Adipocyte (in vitro differentiated cells): ENCODE data around the gene MCC.

ENCODE experiments used
- DNase-seq: peaks from one replicate; pipeline ENCODE4 v3.0.0-alpha.2; 2015; ENCODE audit warnings: low read depth
- H3K27me3 ChIP-seq: replicated peaks from 2 replicates; pipeline ENCODE4 v1.7.0; 2013; ENCODE audit warnings: mild to moderate bottlenecking, low read length, moderate library complexity; ENCODE audit not compliant: control insufficient read depth, insufficient read depth
- H3K36me3 ChIP-seq: 2 replicates; pipeline ENCODE4 v1.7.0; 2013; ENCODE audit warnings: low read length, mild to moderate bottlenecking, moderate library complexity; ENCODE audit not compliant: control insufficient read depth, insufficient read depth, severe bottlenecking
- H3K4me1 ChIP-seq: 2 replicates; pipeline ENCODE4 v1.7.0; 2013; ENCODE audit warnings: mild to moderate bottlenecking, low read length, moderate library complexity; ENCODE audit not compliant: control insufficient read depth, insufficient read depth
- H3K4me3 ChIP-seq: 2 replicates; pipeline ENCODE4 v1.7.0; 2013; ENCODE audit warnings: mild to moderate bottlenecking, low read length, moderate library complexity
- H3K9ac ChIP-seq: 2 replicates; pipeline ENCODE4 v1.7.0; 2013; ENCODE audit warnings: mild to moderate bottlenecking, low read length, moderate library complexity
- H3K9me3 ChIP-seq: 2 replicates; pipeline ENCODE4 v1.7.0; 2013; ENCODE audit warnings: mild to moderate bottlenecking, low read length, moderate library complexity; ENCODE audit not compliant: control insufficient read depth

MCC gene

GRCh38 chr5:113034182-113034773, 454.0 kb downstream of the MCC start:
- no peaks in the 10 kb centered on the region for H3K9me3 ChIP-seq
- no peak overlapping the region for H3K4me3 ChIP-seq
- H3K9ac ChIP-seq: no peak overlapping the region
- peaks cover 39% of the 10 kb centered on the region for H3K4me1 ChIP-seq
- DNase-seq: peak; percentile 12
- no peaks in the 10 kb centered on the region for H3K27me3 ChIP-seq
- H3K36me3 ChIP-seq: peaks cover 17% of the 10 kb centered on the region

- Histone ChIP-seq H3K9ac (no peak overlapping the region), H3K4me3 (no peak overlapping the region), H3K4me1 (peaks cover 43% of the 10 kb centered on the region), H3K27me3 (no peaks in the 10 kb centered on the region), H3K9me3 (no peaks in the 10 kb centered on the region), H3K36me3 (peaks cover 26% of the 10 kb centered on the region)
- no peak for DNase-seq
Observed at GRCh38 chr5:113031557-113031956, 456.7 kb downstream of the MCC start.

- Histone ChIP-seq H3K9me3 (no peaks in the 10 kb centered on the region), H3K4me1 (peaks cover 43% of the 10 kb centered on the region), H3K9ac (no peak overlapping the region), H3K4me3 (no peak overlapping the region), H3K36me3 (peaks cover 26% of the 10 kb centered on the region), H3K27me3 (no peaks in the 10 kb centered on the region)
- no peak for DNase-seq
Observed at GRCh38 chr5:113031104-113031503, 457.1 kb downstream of the MCC start.

- Histone ChIP-seq H3K36me3 (peaks cover 32% of the 10 kb centered on the region), H3K4me1 (peaks cover 40% of the 10 kb centered on the region), H3K9ac (no peak overlapping the region), H3K4me3 (no peak overlapping the region), H3K9me3 (no peaks in the 10 kb centered on the region), H3K27me3 (no peaks in the 10 kb centered on the region)
- no peak for DNase-seq
Observed at GRCh38 chr5:113029614-113030013, 458.6 kb downstream of the MCC start.

GRCh38 chr5:113027431-113027830, 460.8 kb downstream of the MCC start:
- H3K9ac ChIP-seq: no peak overlapping the region
- DNase-seq: no peak
- H3K9me3 ChIP-seq: no peaks in the 10 kb centered on the region
- no peaks in the 10 kb centered on the region for H3K27me3 ChIP-seq
- H3K36me3 ChIP-seq: peaks cover 45% of the 10 kb centered on the region
- H3K4me3 ChIP-seq: no peak overlapping the region
- H3K4me1 ChIP-seq: peaks cover 18% of the 10 kb centered on the region

- H3K4me3 ChIP-seq: no peak overlapping the region
- H3K36me3 ChIP-seq: peaks cover 49% of the 10 kb centered on the region
- DNase-seq: no peak
- H3K4me1 ChIP-seq: peaks cover 18% of the 10 kb centered on the region
- H3K9me3 ChIP-seq: no peaks in the 10 kb centered on the region
- no peaks in the 10 kb centered on the region for H3K27me3 ChIP-seq
- H3K9ac ChIP-seq: no peak overlapping the region
Observed at GRCh38 chr5:113027015-113027414, 461.2 kb downstream of the MCC start.

- H3K27me3 ChIP-seq: no peaks in the 10 kb centered on the region
- no peaks in the 10 kb centered on the region for H3K9me3 ChIP-seq
- DNase-seq: no peak
- peaks cover 55% of the 10 kb centered on the region for H3K36me3 ChIP-seq
- H3K9ac ChIP-seq: no peak overlapping the region
- H3K4me1 ChIP-seq: peaks cover 18% of the 10 kb centered on the region
- H3K4me3 ChIP-seq: no peak overlapping the region
Observed at GRCh38 chr5:113026211-113026610, 462.0 kb downstream of the MCC start.

GRCh38 chr5:113025596-113025995, 462.7 kb downstream of the MCC start:
- H3K27me3 ChIP-seq: no peaks in the 10 kb centered on the region
- no peak overlapping the region for H3K4me3 ChIP-seq
- peaks cover 17% of the 10 kb centered on the region for H3K4me1 ChIP-seq
- no peaks in the 10 kb centered on the region for H3K9me3 ChIP-seq
- DNase-seq: no peak
- H3K36me3 ChIP-seq: peaks cover 59% of the 10 kb centered on the region
- no peak overlapping the region for H3K9ac ChIP-seq

- no peaks in the 10 kb centered on the region for H3K9me3 ChIP-seq
- peaks cover 3% of the 10 kb centered on the region for H3K4me1 ChIP-seq
- no peak overlapping the region for H3K4me3 ChIP-seq
- no peak overlapping the region for H3K9ac ChIP-seq
- H3K36me3 ChIP-seq: peaks cover 65% of the 10 kb centered on the region
- DNase-seq: no peak
- no peaks in the 10 kb centered on the region for H3K27me3 ChIP-seq
Observed at GRCh38 chr5:113024076-113024697, 464.1 kb downstream of the MCC start.

- peaks cover 70% of the 10 kb centered on the region for H3K36me3 ChIP-seq
- H3K4me3 ChIP-seq: no peak overlapping the region
- no peaks in the 10 kb centered on the region for H3K9me3 ChIP-seq
- H3K9ac ChIP-seq: no peak overlapping the region
- H3K4me1 ChIP-seq: no peaks in the 10 kb centered on the region
- DNase-seq: no peak
- H3K27me3 ChIP-seq: no peaks in the 10 kb centered on the region
Observed at GRCh38 chr5:113022661-113023060, 465.6 kb downstream of the MCC start.

GRCh38 chr5:113020461-113021273, 467.6 kb downstream of the MCC start:
- DNase-seq: peak; percentile 41

More at GRCh38 chr5:113020461-113021273, 467.6 kb downstream of the MCC start:
- Histone ChIP-seq H3K9ac (no peak overlapping the region), H3K9me3 (no peaks in the 10 kb centered on the region), H3K36me3 (peaks cover 55% of the 10 kb centered on the region), H3K4me3 (no peak overlapping the region), H3K27me3 (no peaks in the 10 kb centered on the region), H3K4me1 (no peaks in the 10 kb centered on the region)
